Activated CD4-positive, CD25-positive, alpha-beta regulatory T cell (primary cell): ENCODE results near the gene FBXL2.
"Not testable (repeated sequence)": the region's sequence is repeated elsewhere in the genome, so short reads cannot be mapped to it uniquely, and the experiment has no call there.

Experiments
- DNase-seq, 4 experiments: peaks; one replicate each; lab custom pipeline; 2025; lab: John Stamatoyannopoulos, UW

Gene FBXL2

DNA sequence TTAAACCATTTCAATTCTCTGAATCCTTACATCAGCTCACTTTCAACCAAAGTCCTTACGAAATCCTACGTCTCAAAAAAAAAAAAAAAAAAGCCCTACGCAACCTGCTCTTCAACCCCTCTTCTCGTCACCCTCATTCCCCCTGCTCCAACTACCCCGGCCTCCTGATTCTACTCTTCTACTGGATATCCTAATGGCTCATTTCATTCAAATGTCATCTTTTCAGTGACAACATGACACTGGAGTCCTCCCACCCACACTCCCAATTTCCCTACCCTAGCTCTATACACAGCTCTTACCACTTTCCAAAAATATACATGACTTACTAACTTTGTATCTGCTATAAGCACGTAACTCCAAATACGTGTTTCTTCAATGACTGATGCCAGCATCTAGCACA is 151.5 kb downstream of the FBXL2 start:
- DNase-seq = no peak

DNA sequence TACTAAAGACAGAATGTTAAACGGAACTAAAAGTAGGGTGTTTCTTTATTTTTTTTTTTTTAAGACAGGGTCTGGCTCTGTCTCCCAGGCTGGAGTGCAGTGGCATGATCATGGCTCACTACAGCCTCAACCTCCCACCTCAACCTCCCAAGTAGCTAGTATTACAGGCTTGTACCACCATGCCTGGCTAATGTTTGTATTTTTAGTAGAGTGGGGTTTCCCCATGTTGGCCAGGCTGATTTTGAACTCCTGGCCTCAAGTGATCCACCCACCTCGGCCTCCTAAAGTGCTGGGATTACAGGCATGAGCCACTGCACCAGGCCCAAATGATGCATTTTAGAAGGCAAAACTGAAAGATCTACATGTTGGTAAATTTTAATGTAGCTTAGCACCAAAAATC is 152.1 kb downstream of the FBXL2 start:
- DNase-seq = not testable (repeated sequence)

DNA sequence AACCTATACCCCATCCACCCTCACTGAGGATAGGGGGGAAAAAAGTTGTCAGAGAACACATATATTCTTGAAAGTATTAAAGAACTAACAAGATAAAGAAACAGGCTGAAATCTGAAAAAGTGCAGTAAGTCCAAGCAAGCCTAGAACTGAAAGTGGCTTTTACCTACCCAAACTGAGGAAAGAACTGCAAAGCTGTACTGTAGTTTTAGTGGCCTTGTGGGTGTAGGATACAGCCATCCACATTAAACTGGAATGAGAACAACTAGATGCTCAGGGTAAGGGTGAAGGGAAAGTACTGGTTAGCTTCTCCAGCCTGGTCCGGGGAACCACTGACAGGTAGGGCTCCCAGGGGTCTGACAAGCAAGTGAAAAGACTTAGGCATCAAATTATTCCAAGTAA is 152.8 kb downstream of the FBXL2 start:
- no peak for DNase-seq

DNA sequence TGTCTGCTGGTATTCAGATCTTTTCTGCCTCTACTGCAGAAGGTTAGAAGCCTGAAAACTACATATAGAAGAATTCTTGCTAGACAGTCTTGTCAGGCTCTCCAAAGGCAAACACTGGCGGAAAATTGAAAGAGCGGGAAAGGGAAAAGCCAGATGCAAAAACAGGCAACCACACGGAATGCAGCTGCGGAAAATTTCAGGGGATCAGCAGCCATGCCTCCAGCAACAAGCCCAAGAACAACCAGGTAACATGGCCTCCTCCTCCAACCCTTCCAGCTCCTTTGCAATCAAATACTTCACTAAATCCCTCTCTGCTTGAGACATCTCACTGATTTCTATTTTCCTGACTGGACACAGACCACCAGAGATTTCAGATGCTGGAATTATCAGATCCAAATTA is 153.3 kb downstream of the FBXL2 start:
- no peak for DNase-seq

DNA sequence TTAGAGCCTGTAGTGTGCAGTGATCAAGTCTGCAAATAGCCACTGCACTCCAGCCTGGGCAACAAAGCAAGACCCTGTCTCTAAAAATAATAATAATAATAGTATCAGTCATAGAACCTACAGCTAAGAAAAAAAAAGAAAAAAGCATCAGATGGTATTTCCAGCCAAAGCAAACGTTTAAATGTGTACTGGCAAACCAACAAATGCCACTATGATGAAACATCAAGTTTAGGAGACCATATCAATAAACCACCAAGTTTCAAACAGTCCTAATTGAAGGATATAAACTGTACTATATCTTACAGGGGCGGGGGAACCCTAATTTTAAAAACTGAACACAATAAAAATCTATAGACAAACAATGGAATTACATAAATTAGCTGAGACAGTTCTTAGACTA is 156.6 kb downstream of the FBXL2 start:
- no peak for DNase-seq
